Prostate gland (tissue), 2 donors: ENCODE measurements around the gene TANC1. TPM values are rescaled to one million over a fixed set of nuclear protein-coding genes. Genes with fewer than 3 reads are reported as not detected.

Experiments used
- DNase-seq: peaks from one replicate; pipeline ENCODE4 v3.0.0-alpha.2; 2019; ENCODE audit warnings: low spot score
- H3K27ac ChIP-seq, 2 donors: fragments of 200-600 bp; sonication (generic); 2 replicates each; pipeline ENCODE4 v1.5.1; 2017 to 2019
- H3K27me3 ChIP-seq: fragments of 200-600 bp; sonication (generic); replicated peaks from 2 replicates; pipeline ENCODE4 v1.5.1; 2019; ENCODE audit not compliant: insufficient read depth
- H3K36me3 ChIP-seq, 2 donors: fragments of 200-600 bp; sonication (generic); 1 replicate in 1 of 2; 2 replicates in 1 of 2; pipeline versions ENCODE4 v1.5.1 to v1.8.1; 2017 to 2019
- H3K4me1 ChIP-seq: fragments of 200-600 bp; sonication (generic); replicated peaks from 2 replicates; pipeline ENCODE4 v1.5.1; 2019
- H3K4me3 ChIP-seq, 2 donors: fragments of 200-600 bp; sonication (generic); 2 replicates each; pipeline ENCODE4 v1.5.1; 2017 to 2019
- H3K9me3 ChIP-seq: fragments of 200-600 bp; sonication (generic); 2 replicates; pipeline ENCODE4 v1.5.1; 2017
- POLR2A ChIP-seq: fragments of 450-650 bp; IDR thresholded peaks from one replicate; pipeline ENCODE4 v1.6.1; 2016; ENCODE audit warnings: antibody characterized with exemption, mild to moderate bottlenecking
- POLR2AphosphoS5 ChIP-seq: sonication (generic); formaldehyde crosslinking; IDR thresholded peaks from one replicate; pipeline ENCODE4 v1.6.1; 2017; ENCODE audit warnings: antibody characterized with exemption
- WGBS: methylation state at CpG from one replicate; pipeline ENCODE4 v1.1.5; 2018; 5-methylcytosine and 5-hydroxymethylcytosine counted together
- intact Hi-C: fragments of 100-400 bp; cut with DNase I; formaldehyde crosslinking; loops from one replicate; pipeline ENCODE4 v1.14.2; 2022
- total RNA-seq, 2 donors: library from RNA; depleted of rRNA; stranded (reverse); fragments of >200 nt; gene quantifications; one replicate each; pipeline ENCODE4 v1.1.0, GENCODE V29; 2016
- TF ChIP-seq, protein P1 (sequence below), 4 experiments: fragments of 200-600 bp in 2 of 4; fragments of 450-650 bp in 2 of 4; sonication (generic) in 2 of 4; IDR thresholded peaks; 1 replicate in 3 of 4; 2 replicates in 1 of 4; pipeline ENCODE4 v1.5.1; 2016 to 2019; ENCODE audit warnings: antibody characterized with exemption in 4 of 4, mild to moderate bottlenecking in 2 of 4, moderate library complexity in 2 of 4

Gene TANC1
- total RNA-seq, 2 donors from 2014 or later = 33.5 to 39.7 TPM

- intact Hi-C loops = no loop called here
- 81% methylated on average over 4 of the region's 4 CpGs for WGBS
- Histone ChIP-seq H3K9me3 (no peaks in the 10 kb centered on the region), H3K36me3 (peaks cover 0 to 6% of the 10 kb centered on the region in 2 donors), H3K4me3 (no peak overlapping the region), H3K27me3 (no peaks in the 10 kb centered on the region), H3K27ac (no peak overlapping the region), H3K4me1 (no peaks in the 10 kb centered on the region)
- TF ChIP-seq POLR2AphosphoS5 (no peak), POLR2A (no peak)
- TF ChIP-seq, protein P1, sequence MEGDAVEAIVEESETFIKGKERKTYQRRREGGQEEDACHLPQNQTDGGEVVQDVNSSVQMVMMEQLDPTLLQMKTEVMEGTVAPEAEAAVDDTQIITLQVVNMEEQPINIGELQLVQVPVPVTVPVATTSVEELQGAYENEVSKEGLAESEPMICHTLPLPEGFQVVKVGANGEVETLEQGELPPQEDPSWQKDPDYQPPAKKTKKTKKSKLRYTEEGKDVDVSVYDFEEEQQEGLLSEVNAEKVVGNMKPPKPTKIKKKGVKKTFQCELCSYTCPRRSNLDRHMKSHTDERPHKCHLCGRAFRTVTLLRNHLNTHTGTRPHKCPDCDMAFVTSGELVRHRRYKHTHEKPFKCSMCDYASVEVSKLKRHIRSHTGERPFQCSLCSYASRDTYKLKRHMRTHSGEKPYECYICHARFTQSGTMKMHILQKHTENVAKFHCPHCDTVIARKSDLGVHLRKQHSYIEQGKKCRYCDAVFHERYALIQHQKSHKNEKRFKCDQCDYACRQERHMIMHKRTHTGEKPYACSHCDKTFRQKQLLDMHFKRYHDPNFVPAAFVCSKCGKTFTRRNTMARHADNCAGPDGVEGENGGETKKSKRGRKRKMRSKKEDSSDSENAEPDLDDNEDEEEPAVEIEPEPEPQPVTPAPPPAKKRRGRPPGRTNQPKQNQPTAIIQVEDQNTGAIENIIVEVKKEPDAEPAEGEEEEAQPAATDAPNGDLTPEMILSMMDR (IDR thresholded peaks at IDR 0.05) = no peak
- DNase-seq = no peak
Measured at GRCh38 chr2:159165048-159165447, 196.6 kb downstream of the TANC1 start.

DNA sequence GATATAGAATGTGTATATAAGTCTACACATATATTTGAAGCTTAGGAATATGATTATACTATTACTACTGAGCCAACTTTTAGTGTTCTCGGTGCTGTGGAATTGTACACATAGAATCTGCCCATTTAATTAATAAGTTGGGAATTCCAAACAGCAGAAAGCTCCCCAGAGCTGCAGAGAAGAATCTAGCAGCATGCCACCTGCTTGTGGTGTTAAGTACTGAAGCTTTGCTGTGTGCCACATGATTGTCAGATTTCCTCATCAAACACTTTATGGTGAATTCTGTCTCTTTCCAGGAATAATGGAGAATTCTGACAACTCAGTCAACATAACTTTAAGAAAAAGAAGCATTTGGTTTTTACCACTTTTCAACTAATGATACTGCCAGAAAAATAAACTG is 200.3 kb downstream of the TANC1 start:
- DNase-seq = no peak
- TF ChIP-seq POLR2AphosphoS5 (no peak), POLR2A (no peak)
- TF ChIP-seq, protein P1 (IDR thresholded peaks at IDR 0.05) = no peak
- Histone ChIP-seq H3K9me3 (no peaks in the 10 kb centered on the region), H3K4me1 (no peaks in the 10 kb centered on the region), H3K4me3 (no peak overlapping the region), H3K27ac (no peak overlapping the region), H3K36me3 (peaks cover 0 to 3% of the 10 kb centered on the region in 2 donors), H3K27me3 (no peaks in the 10 kb centered on the region)
- intact Hi-C loops = no loop called here
- WGBS = 68% methylated on average over 1 of the region's 1 CpG

GRCh38 chr2:159169187-159169586 is 200.7 kb downstream of the TANC1 start:
- no peak overlapping the region for H3K27ac ChIP-seq
- H3K4me3 ChIP-seq = no peak overlapping the region
- 86% methylated on average over 6 of the region's 6 CpGs for WGBS
- H3K36me3 ChIP-seq = no peaks in the 10 kb centered on the region
- no peak for DNase-seq
- no peaks in the 10 kb centered on the region for H3K9me3 ChIP-seq
- no peaks in the 10 kb centered on the region for H3K27me3 ChIP-seq
- no peaks in the 10 kb centered on the region for H3K4me1 ChIP-seq
- TF ChIP-seq, protein P1 (IDR thresholded peaks at IDR 0.05) = no peak
- no peak for TF ChIP-seq POLR2A
- no peak for TF ChIP-seq POLR2AphosphoS5
- intact Hi-C loops = no loop called here

DNA sequence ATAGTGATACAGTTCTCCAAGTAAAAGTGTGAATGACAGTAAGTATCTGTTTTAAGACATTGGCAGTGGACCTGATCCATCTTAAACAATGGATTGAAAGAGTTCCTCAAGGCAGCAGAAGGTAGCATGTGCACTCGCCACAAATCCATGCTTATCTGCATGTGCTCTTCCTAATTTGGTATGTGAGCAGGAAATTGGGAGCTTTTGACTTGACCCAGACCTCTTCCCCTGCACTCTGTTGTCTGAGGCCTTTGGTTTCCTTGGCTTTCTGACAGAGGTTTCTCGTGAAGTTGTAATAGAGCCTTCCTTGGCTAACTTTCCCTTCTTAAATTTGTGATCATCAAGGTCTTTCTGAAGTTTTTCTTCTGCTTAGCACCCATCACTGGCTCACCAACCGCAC is 204.0 kb downstream of the TANC1 start:
- no peak for DNase-seq
- Histone ChIP-seq H3K4me3 (no peak overlapping the region), H3K4me1 (no peaks in the 10 kb centered on the region), H3K27ac (no peak overlapping the region), H3K27me3 (no peaks in the 10 kb centered on the region), H3K9me3 (no peaks in the 10 kb centered on the region), H3K36me3 (no peaks in the 10 kb centered on the region)
- TF ChIP-seq POLR2AphosphoS5 (no peak), POLR2A (no peak)
- TF ChIP-seq, protein P1 (IDR thresholded peaks at IDR 0.05) = no peak
- 86% methylated on average over 3 of the region's 3 CpGs for WGBS
- intact Hi-C loops = no loop called here

- no peak for DNase-seq
- intact Hi-C loops = no loop called here
- no peak for TF ChIP-seq POLR2AphosphoS5
- TF ChIP-seq, protein P1 (IDR thresholded peaks at IDR 0.05) = no peak
- no peak for TF ChIP-seq POLR2A
- 92% methylated on average over 9 of the region's 9 CpGs for WGBS
- Histone ChIP-seq H3K36me3 (peaks cover 0 to under 1% of the 10 kb centered on the region in 2 donors), H3K9me3 (no peaks in the 10 kb centered on the region), H3K27me3 (no peaks in the 10 kb centered on the region), H3K4me3 (no peak overlapping the region), H3K4me1 (no peaks in the 10 kb centered on the region), H3K27ac (no peak overlapping the region)
Measured at GRCh38 chr2:159174759-159175158, 206.3 kb downstream of the TANC1 start.
